PC-3 (cell line): ENCODE results near the gene CCL18. TPM values are rescaled to one million over a fixed set of nuclear protein-coding genes. Genes with fewer than 3 reads are reported as not detected.

Source experiments
- ATAC-seq: fragments of 200-7000 bp; cut with Tn5 transposase; 2 replicates; pipeline ENCODE4 v1.9.1; 2020; ENCODE audit warnings: mild to moderate bottlenecking, moderate library complexity
- BruUV-seq: library from RNA; stranded (reverse); fragments of 400-500 nt; replicated peaks from 2 replicates; lab custom pipeline; 2021; lab: Mats Ljungman, UMichigan
- CTCF ChIA-PET: fragments of 300-600 bp; sonication (Branson Sonifier 250); formaldehyde crosslinking; loops from one replicate; lab custom pipeline; 2022; ENCODE audit warnings: antibody characterized with exemption; lab: Charles Lee
- POLR2A ChIA-PET: fragments of 300-600 bp; sonication (Branson Sonifier 250); formaldehyde crosslinking; loops from one replicate; lab custom pipeline; 2022; ENCODE audit warnings: antibody characterized with exemption; ENCODE audit not compliant: unreplicated experiment; lab: Charles Lee
- DNase-seq: peaks from one replicate; pipeline ENCODE4 v3.0.0-alpha.2; 2015
- H2AFZ ChIP-seq: fragments of 300-600 bp; sonication (generic); 2 replicates; pipeline ENCODE4 v1.6.0; 2016; ENCODE audit warnings: antibody characterized with exemption, low read length
- H3F3A ChIP-seq: fragments of 300-600 bp; sonication (generic); one replicate; pipeline ENCODE4 v1.6.0; 2017; ENCODE audit warnings: antibody characterized with exemption, low read length, control low read depth, mild to moderate bottlenecking; ENCODE audit not compliant: unreplicated experiment
- H3K27ac ChIP-seq: fragments of 300-600 bp; sonication (generic); 2 replicates; pipeline ENCODE4 v1.5.1; 2016; ENCODE audit warnings: mild to moderate bottlenecking, low read length
- H3K27me3 ChIP-seq: fragments of 300-600 bp; sonication (generic); 2 replicates; pipeline ENCODE4 v1.6.1; 2016; ENCODE audit warnings: low read length, mixed read lengths
- H3K36me3 ChIP-seq: fragments of 300-600 bp; sonication (generic); 2 replicates; pipeline ENCODE4 v1.6.1; 2016; ENCODE audit warnings: low read depth, mixed run types, low read length, mixed read lengths
- H3K4me1 ChIP-seq: fragments of 300-600 bp; sonication (generic); 2 replicates; pipeline ENCODE4 v1.5.1; 2016; ENCODE audit warnings: low read length; ENCODE audit not compliant: insufficient read depth
- H3K4me2 ChIP-seq: fragments of 300-600 bp; sonication (generic); 2 replicates; pipeline ENCODE4 v1.6.0; 2016; ENCODE audit warnings: low read length
- H3K4me3 ChIP-seq: fragments of 300-600 bp; sonication (generic); 2 replicates; pipeline ENCODE4 v1.5.1; 2016; ENCODE audit warnings: mild to moderate bottlenecking, low read length, mixed read lengths
- H3K79me2 ChIP-seq: fragments of 300-600 bp; sonication (generic); 2 replicates; pipeline ENCODE4 v1.6.1; 2017; ENCODE audit warnings: low read length, mixed read lengths
- H3K9ac ChIP-seq: fragments of 300-600 bp; sonication (generic); 2 replicates; pipeline ENCODE4 v1.6.0; 2016; ENCODE audit warnings: mild to moderate bottlenecking, low read length
- H3K9me2 ChIP-seq: fragments of 300-600 bp; sonication (generic); replicated peaks from 2 replicates; pipeline ENCODE4 v1.6.1; 2016; ENCODE audit warnings: mixed run types, low read length, mixed read lengths
- H3K9me3 ChIP-seq: fragments of 300-600 bp; sonication (generic); 2 replicates; pipeline ENCODE4 v1.6.1; 2016; ENCODE audit warnings: low read length, mixed read lengths
- H4K20me1 ChIP-seq: fragments of 300-600 bp; sonication (generic); 2 replicates; pipeline ENCODE4 v1.6.1; 2016; ENCODE audit warnings: low read length, mixed read lengths
- CTCF ChIP-seq: fragments of 300-600 bp; sonication (generic); conservative IDR thresholded peaks from 2 replicates; pipeline ENCODE4 v1.5.1; 2017; ENCODE audit warnings: antibody characterized with exemption, low read depth, mild to moderate bottlenecking, low read length
- EZH2 ChIP-seq: fragments of 300-600 bp; sonication (generic); IDR thresholded peaks from one replicate; pipeline ENCODE4 v1.6.1; 2017; ENCODE audit warnings: antibody characterized with exemption, mild to moderate bottlenecking, low read length; ENCODE audit not compliant: unreplicated experiment
- EZH2phosphoT487 ChIP-seq: fragments of 300-600 bp; sonication (generic); IDR thresholded peaks from 2 replicates; pipeline ENCODE4 v1.6.1; 2018; ENCODE audit warnings: mild to moderate bottlenecking, antibody characterized with exemption, low read length, borderline replicate concordance
- intact Hi-C: fragments of 100-400 bp; cut with micrococcal nuclease; formaldehyde crosslinking; loops from 2 replicates; pipeline ENCODE4 v1.9.0; 2023
- total RNA-seq: library from RNA; depleted of rRNA; stranded (reverse); fragments of >200 nt; gene quantifications from 2 replicates; pipeline ENCODE4 v1.2.3, GENCODE V29; 2014

CCL18 gene
- total RNA-seq, 1 experiment from 2014 or later, result not detected

GRCh38 chr17:36057911-36058310 is 6.2 kb upstream of the CCL18 start:
- BruUV-seq, result no TSS peak

GRCh38 chr17:36059406-36059805 is 4.7 kb upstream of the CCL18 start:
- no peak for ATAC-seq
- Histone ChIP-seq H4K20me1 (no peaks in the 10 kb centered on the region), H3K36me3 (no peaks in the 10 kb centered on the region), H3K4me2 (no peak overlapping the region), H2AFZ (no peak overlapping the region), H3K9me2 (no peaks in the 10 kb centered on the region), H3K27ac (no peak overlapping the region), H3K9ac (no peak overlapping the region), H3F3A (no peaks in the 10 kb centered on the region), H3K4me3 (no peak overlapping the region), H3K79me2 (no peaks in the 10 kb centered on the region), H3K9me3 (no peaks in the 10 kb centered on the region), H3K4me1 (no peaks in the 10 kb centered on the region), H3K27me3 (peaks cover 35% of the 10 kb centered on the region; the same call in 1 of the 2 replicates)
- intact Hi-C loops, result no loop called here
- no peak for DNase-seq
- ChIA-PET POLR2A (no interaction called here), CTCF (no interaction called here)
- BruUV-seq, result no TSS peak
- TF ChIP-seq EZH2 (no peak), EZH2phosphoT487 (no peak), CTCF (no peak)

More at GRCh38 chr17:36057911-36058310, 6.2 kb upstream of the CCL18 start:
- Histone ChIP-seq H3K27ac (no peak overlapping the region), H3K36me3 (no peaks in the 10 kb centered on the region), H2AFZ (no peak overlapping the region), H3K9ac (no peak overlapping the region), H3K9me3 (no peaks in the 10 kb centered on the region), H3K27me3 (peaks cover 23% of the 10 kb centered on the region; the same call in 1 of the 2 replicates), H3K4me1 (no peaks in the 10 kb centered on the region), H3K4me2 (no peak overlapping the region), H3F3A (no peaks in the 10 kb centered on the region), H4K20me1 (no peaks in the 10 kb centered on the region), H3K79me2 (no peaks in the 10 kb centered on the region), H3K9me2 (no peaks in the 10 kb centered on the region), H3K4me3 (no peak overlapping the region)
- intact Hi-C loops, result no loop called here
- ChIA-PET CTCF (no interaction called here), POLR2A (no interaction called here)
- TF ChIP-seq EZH2 (no peak), CTCF (no peak), EZH2phosphoT487 (no peak)
- DNase-seq (no peak), ATAC-seq (no peak)

- intact Hi-C loops, result no loop called here
- Histone ChIP-seq H3K27ac (no peak overlapping the region), H2AFZ (no peak overlapping the region), H4K20me1 (no peaks in the 10 kb centered on the region), H3K9ac (no peak overlapping the region), H3K4me1 (no peaks in the 10 kb centered on the region), H3K4me3 (no peak overlapping the region), H3K27me3 (peaks cover 37% of the 10 kb centered on the region; the same call in 1 of the 2 replicates), H3K9me3 (no peaks in the 10 kb centered on the region), H3K4me2 (no peak overlapping the region), H3K79me2 (no peaks in the 10 kb centered on the region), H3K9me2 (no peaks in the 10 kb centered on the region), H3F3A (no peaks in the 10 kb centered on the region), H3K36me3 (no peaks in the 10 kb centered on the region)
- ChIA-PET CTCF (no interaction called here), POLR2A (no interaction called here)
- no peak for DNase-seq
- no peak for ATAC-seq
- BruUV-seq, result no TSS peak
- no peak for TF ChIP-seq EZH2phosphoT487
- no peak for TF ChIP-seq EZH2
- no peak for TF ChIP-seq CTCF
Measured at GRCh38 chr17:36060816-36061215, 3.3 kb upstream of the CCL18 start.
